Mesenchymal stem cell (in vitro differentiated cells and primary cell): Measurements from ENCODE around the gene ACOX2.

Experiments used
- DNase-seq: peaks from one replicate; pipeline ENCODE4 v3.0.0-alpha.2; 2013
- H2AFZ ChIP-seq: one replicate; pipeline ENCODE4 v1.6.1; 2013; ENCODE audit warnings: low read depth, mild to moderate bottlenecking, control low read depth, inconsistent platforms, low read length, moderate library complexity
- H2AK5ac ChIP-seq: 2 replicates; pipeline ENCODE4 v1.6.1; 2013; ENCODE audit warnings: low read length, moderate library complexity, mild to moderate bottlenecking, inconsistent platforms; ENCODE audit not compliant: severe bottlenecking
- H2BK120ac ChIP-seq: one replicate; pipeline ENCODE4 v1.6.1; 2013; ENCODE audit warnings: low read depth, mild to moderate bottlenecking, inconsistent platforms, low read length, moderate library complexity
- H2BK12ac ChIP-seq, 2 experiments: one replicate each; pipeline ENCODE4 v1.6.1; 2013; ENCODE audit warnings: inconsistent platforms in 2 of 2, low read length in 2 of 2, mild to moderate bottlenecking in 2 of 2, moderate library complexity in 2 of 2, control low read depth in 1 of 2
- H2BK15ac ChIP-seq: one replicate; pipeline ENCODE4 v1.6.1; 2013; ENCODE audit warnings: mild to moderate bottlenecking, low read depth, inconsistent platforms; ENCODE audit not compliant: poor library complexity, severe bottlenecking
- H2BK5ac ChIP-seq: 2 replicates; pipeline ENCODE4 v1.6.1; 2013; ENCODE audit warnings: low read depth, mild to moderate bottlenecking, low read length, control low read depth, inconsistent platforms; ENCODE audit not compliant: poor library complexity, severe bottlenecking
- H3K14ac ChIP-seq, 2 experiments: one replicate each; pipeline ENCODE4 v1.6.1; 2013; ENCODE audit warnings: inconsistent platforms in 2 of 2, low read length in 2 of 2, control low read depth in 1 of 2, mild to moderate bottlenecking in 1 of 2, moderate library complexity in 1 of 2
- H3K18ac ChIP-seq, 2 experiments: one replicate each; pipeline ENCODE4 v1.6.1; 2013; ENCODE audit warnings: inconsistent platforms in 2 of 2, low read length in 2 of 2, control low read depth in 1 of 2, low read depth in 1 of 2, mild to moderate bottlenecking in 1 of 2
- H3K23ac ChIP-seq, 2 experiments: one replicate each; pipeline ENCODE4 v1.6.1; 2013; ENCODE audit warnings: inconsistent platforms in 2 of 2, low read length in 2 of 2, mild to moderate bottlenecking in 2 of 2, moderate library complexity in 2 of 2, control low read depth in 1 of 2
- H3K27ac ChIP-seq: 2 replicates; pipeline ENCODE4 v1.5.1; 2013; ENCODE audit warnings: mild to moderate bottlenecking, moderate library complexity, low read length, control low read depth, inconsistent platforms; ENCODE audit not compliant: poor library complexity, severe bottlenecking
- H3K27me3 ChIP-seq, 2 experiments: 2 replicates each; pipeline versions ENCODE4 v1.6.1 to v1.7.0; 2013; ENCODE audit warnings: low read length in 2 of 2, mild to moderate bottlenecking in 2 of 2, moderate library complexity in 2 of 2, control low read depth in 1 of 2, inconsistent platforms in 1 of 2; ENCODE audit not compliant: control insufficient read depth in 1 of 2, insufficient read depth in 1 of 2
- H3K36me3 ChIP-seq, 2 experiments: 2 replicates each; pipeline versions ENCODE4 v1.6.1 to v1.7.0; 2013; ENCODE audit warnings: low read length in 2 of 2, control low read depth in 1 of 2, inconsistent platforms in 1 of 2, low read depth in 1 of 2, mild to moderate bottlenecking in 1 of 2; ENCODE audit not compliant: insufficient read depth in 2 of 2, control insufficient read depth in 1 of 2
- H3K4ac ChIP-seq, 2 experiments: one replicate each; pipeline ENCODE4 v1.6.1; 2013; ENCODE audit warnings: inconsistent platforms in 2 of 2, low read length in 2 of 2, mild to moderate bottlenecking in 2 of 2, moderate library complexity in 2 of 2, control low read depth in 1 of 2, low read depth in 1 of 2
- H3K4me1 ChIP-seq: 2 replicates; pipeline ENCODE4 v1.6.1; 2013; ENCODE audit warnings: low read depth, low read length, control low read depth; ENCODE audit not compliant: control insufficient read depth, insufficient read depth
- H3K4me2 ChIP-seq: 2 replicates; pipeline ENCODE4 v1.6.1; 2013; ENCODE audit warnings: low read length, mild to moderate bottlenecking, inconsistent platforms; ENCODE audit not compliant: poor library complexity, severe bottlenecking
- H3K4me3 ChIP-seq, 2 experiments: 2 replicates each; pipeline versions ENCODE4 v1.5.1 to v1.7.0; 2013; ENCODE audit warnings: low read length in 2 of 2, mild to moderate bottlenecking in 2 of 2, control low read depth in 1 of 2, low read depth in 1 of 2; ENCODE audit not compliant: insufficient read depth in 1 of 2
- H3K79me1 ChIP-seq: replicated peaks from 2 replicates; pipeline ENCODE4 v1.6.1; 2013; ENCODE audit warnings: mild to moderate bottlenecking, control low read depth, low read length, inconsistent platforms; ENCODE audit not compliant: poor library complexity, severe bottlenecking
- H3K9ac ChIP-seq: 2 replicates; pipeline ENCODE4 v1.7.0; 2013; ENCODE audit warnings: mild to moderate bottlenecking, low read length, moderate library complexity
- H3K9me3 ChIP-seq: 2 replicates; pipeline ENCODE4 v1.7.0; 2013; ENCODE audit warnings: mild to moderate bottlenecking, low read length; ENCODE audit not compliant: control insufficient read depth
- H4K8ac ChIP-seq: one replicate; pipeline ENCODE4 v1.6.1; 2013; ENCODE audit warnings: inconsistent platforms, mild to moderate bottlenecking, low read length, moderate library complexity
- H4K91ac ChIP-seq: one replicate; pipeline ENCODE4 v1.6.1; 2013; ENCODE audit warnings: mild to moderate bottlenecking, low read length, inconsistent platforms
- WGBS: methylation state at CpG from one replicate; pipeline ENCODE4 v1.1.7; 2013; ENCODE audit warnings: mixed read lengths; 5-methylcytosine and 5-hydroxymethylcytosine counted together

Gene ACOX2

DNA sequence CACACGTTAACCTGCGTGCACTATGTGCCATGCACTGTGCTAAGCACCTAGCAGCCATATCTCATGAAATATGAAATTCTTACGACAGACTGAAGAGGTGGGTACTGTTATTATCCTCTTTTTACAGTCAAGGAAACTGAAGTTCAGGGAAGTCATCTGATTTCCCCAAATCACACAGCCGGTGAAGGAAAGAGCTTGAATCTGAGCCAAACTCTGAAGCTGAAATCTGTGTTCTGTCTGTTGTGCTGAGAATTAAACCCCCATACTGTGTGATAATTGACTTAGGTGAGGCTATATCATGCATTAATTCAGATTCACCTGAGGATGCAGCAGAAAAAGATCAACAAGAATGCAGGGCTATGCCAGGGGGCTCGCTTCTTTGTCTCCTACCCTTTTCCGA, 39.7 kb upstream of the ACOX2 start:
- Histone ChIP-seq H4K8ac (no peak overlapping the region), H3K4me3 (peak overlapping the region in 1 of 2 experiments; percentile 48), H2BK12ac (no peak overlapping the region), H2BK120ac (no peak overlapping the region), H3K18ac (no peak overlapping the region), H3K36me3 (no peaks in the 10 kb centered on the region), H3K9ac (peak overlapping the region; percentile 66), H3K27me3 (peaks cover 12 to 20% of the 10 kb centered on the region in 2 experiments), H2BK5ac (no peak overlapping the region), H2BK15ac (no peak overlapping the region), H3K27ac (no peak overlapping the region), H3K9me3 (no peaks in the 10 kb centered on the region), H2AFZ (no peak overlapping the region), H2AK5ac (no peak overlapping the region), H3K14ac (no peak overlapping the region), H4K91ac (no peak overlapping the region), H3K23ac (no peak overlapping the region), H3K4me2 (no peak overlapping the region), H3K4me1 (no peaks in the 10 kb centered on the region), H3K4ac (no peak overlapping the region), H3K79me1 (no peaks in the 10 kb centered on the region)
- no peak for DNase-seq
- 85% methylated on average over 5 of the region's 6 CpGs for WGBS

GRCh38 chr3:58575971-58576652, 39.1 kb upstream of the ACOX2 start:
- Histone ChIP-seq H3K14ac (no peak overlapping the region), H3K23ac (no peak overlapping the region), H3K4me2 (no peak overlapping the region), H3K9me3 (no peaks in the 10 kb centered on the region), H3K27me3 (peaks cover 12 to 20% of the 10 kb centered on the region in 2 experiments), H3K4me3 (no peak overlapping the region), H4K91ac (no peak overlapping the region), H2BK5ac (no peak overlapping the region), H2BK12ac (no peak overlapping the region), H3K36me3 (no peaks in the 10 kb centered on the region), H2BK15ac (no peak overlapping the region), H3K9ac (no peak overlapping the region), H3K4ac (no peak overlapping the region), H2AFZ (no peak overlapping the region), H3K18ac (no peak overlapping the region), H2AK5ac (no peak overlapping the region), H2BK120ac (no peak overlapping the region), H3K4me1 (no peaks in the 10 kb centered on the region), H3K27ac (no peak overlapping the region), H3K79me1 (no peaks in the 10 kb centered on the region), H4K8ac (no peak overlapping the region)
- DNase-seq = no peak
- WGBS = 59% methylated on average over 8 of the region's 8 CpGs

DNA sequence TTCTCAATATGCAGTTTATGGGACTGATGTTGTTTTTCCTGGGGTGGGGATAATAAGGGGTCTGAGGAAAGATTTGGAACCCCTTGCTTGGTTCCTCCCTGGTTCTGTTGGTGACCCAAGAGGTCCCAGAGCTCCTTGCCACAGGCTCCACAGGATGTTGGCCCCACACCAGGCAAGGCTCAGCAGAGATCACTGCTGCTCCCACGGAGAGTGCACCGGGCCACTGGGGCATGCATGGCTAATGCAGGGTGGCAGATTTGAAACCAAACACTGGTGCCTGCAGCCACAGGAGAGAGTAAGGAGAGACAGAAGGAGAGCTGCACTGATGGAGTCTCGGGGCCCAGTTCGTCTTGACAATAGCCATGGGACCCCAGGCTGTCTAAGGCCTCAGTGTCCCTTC, 37.7 kb upstream of the ACOX2 start:
- Histone ChIP-seq H3K9ac (no peak overlapping the region), H3K4ac (no peak overlapping the region), H3K23ac (no peak overlapping the region), H2BK15ac (no peak overlapping the region), H3K4me1 (no peaks in the 10 kb centered on the region), H2BK120ac (no peak overlapping the region), H2BK12ac (no peak overlapping the region), H2AK5ac (no peak overlapping the region), H3K18ac (no peak overlapping the region), H3K4me3 (no peak overlapping the region), H3K9me3 (no peaks in the 10 kb centered on the region), H2BK5ac (no peak overlapping the region), H3K14ac (no peak overlapping the region), H2AFZ (no peak overlapping the region), H3K79me1 (no peaks in the 10 kb centered on the region), H4K8ac (no peak overlapping the region), H3K27me3 (peaks cover 12 to 20% of the 10 kb centered on the region in 2 experiments), H3K4me2 (no peak overlapping the region), H3K36me3 (no peaks in the 10 kb centered on the region), H4K91ac (no peak overlapping the region), H3K27ac (no peak overlapping the region)
- DNase-seq = no peak
- 87% methylated on average over 4 of the region's 4 CpGs for WGBS

DNA sequence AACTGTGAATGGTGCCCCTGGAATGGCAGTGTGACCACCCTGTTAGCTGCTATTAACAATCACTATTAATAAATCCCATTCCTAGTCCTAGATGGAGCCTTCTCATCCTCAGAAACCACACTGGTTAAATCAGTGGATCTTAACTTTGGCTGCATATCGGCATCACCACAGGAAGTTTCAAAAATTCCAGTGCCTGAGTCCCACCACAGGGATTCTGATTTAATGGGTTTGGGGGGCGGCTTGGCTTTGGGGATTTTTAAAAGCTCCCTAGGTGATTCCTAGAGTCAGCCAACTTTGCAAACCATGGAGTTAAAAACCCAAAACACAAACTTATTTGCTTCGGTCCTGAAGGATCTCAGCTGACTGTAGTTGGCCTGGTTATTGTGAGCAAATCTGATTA, 37.1 kb upstream of the ACOX2 start:
- 82% methylated on average over 3 of the region's 3 CpGs for WGBS

More for the DNA sequence above, 37.1 kb upstream of the ACOX2 start:
- Histone ChIP-seq H2BK15ac (no peak overlapping the region), H3K9ac (no peak overlapping the region), H3K14ac (no peak overlapping the region), H2BK5ac (no peak overlapping the region), H3K79me1 (no peaks in the 10 kb centered on the region), H4K8ac (no peak overlapping the region), H3K4me2 (no peak overlapping the region), H3K18ac (no peak overlapping the region), H3K23ac (no peak overlapping the region), H2AK5ac (no peak overlapping the region), H3K27ac (no peak overlapping the region), H3K4ac (no peak overlapping the region), H4K91ac (no peak overlapping the region), H3K27me3 (peaks cover 12 to 20% of the 10 kb centered on the region in 2 experiments), H2AFZ (no peak overlapping the region), H3K36me3 (no peaks in the 10 kb centered on the region), H2BK120ac (no peak overlapping the region), H3K4me3 (no peak overlapping the region), H2BK12ac (no peak overlapping the region), H3K4me1 (no peaks in the 10 kb centered on the region), H3K9me3 (no peaks in the 10 kb centered on the region)
- DNase-seq = no peak
